Caco-2 (cell line): ENCODE results near the gene SORCS2. TPM values are rescaled to one million over a fixed set of nuclear protein-coding genes. Genes with fewer than 3 reads are reported as not detected.

ENCODE experiments used
- BruUV-seq: library from RNA; stranded (reverse); fragments of 400-500 nt; replicated peaks from 2 replicates; lab custom pipeline; 2021; lab: Mats Ljungman, UMichigan
- CTCF ChIA-PET: fragments of 300-600 bp; sonication (Branson Sonifier 250); formaldehyde crosslinking; loops from one replicate; lab custom pipeline; 2022; ENCODE audit warnings: antibody characterized with exemption; lab: Charles Lee
- POLR2A ChIA-PET: fragments of 300-600 bp; sonication (Branson Sonifier 250); formaldehyde crosslinking; loops from one replicate; lab custom pipeline; 2022; ENCODE audit warnings: antibody characterized with exemption; lab: Charles Lee
- DNase-seq, 2 experiments: peaks; one replicate each; pipeline versions ENCODE4 v3.0.0 to v3.0.0-alpha.2; 2020 to 2022
- H3K27me3 ChIP-seq: replicated peaks from 2 replicates; pipeline ENCODE4 v1.6.0; 2011; ENCODE audit warnings: low read length; ENCODE audit not compliant: control insufficient read depth, insufficient read depth
- H3K36me3 ChIP-seq: 2 replicates; pipeline ENCODE4 v1.5.1; 2011; ENCODE audit warnings: low read length; ENCODE audit not compliant: control insufficient read depth, insufficient read depth
- H3K4me1 ChIP-seq: fragments of 250-450 bp; sonication (Bioruptor Pico); 2 replicates; pipeline ENCODE4 v1.5.1; 2020; ENCODE audit warnings: mild to moderate bottlenecking
- H3K4me3 ChIP-seq: 2 replicates; pipeline ENCODE4 v1.5.1; 2011; ENCODE audit warnings: low read depth, mild to moderate bottlenecking, control low read depth, low read length
- H3K9me3 ChIP-seq: fragments of 250-450 bp; sonication (Bioruptor Pico); 2 replicates; pipeline ENCODE4 v1.5.1; 2020; ENCODE audit warnings: mild to moderate bottlenecking, moderate library complexity
- H3K27ac Mint-ChIP-seq: one replicate; pipeline ENCODE4 v1.8.0; 2022; ENCODE audit warnings: mixed read lengths; ENCODE audit not compliant: unreplicated experiment
- H3K27me3 Mint-ChIP-seq: one replicate; pipeline ENCODE4 v1.8.0; 2022; ENCODE audit warnings: mixed read lengths; ENCODE audit not compliant: insufficient read depth, unreplicated experiment
- H3K36me3 Mint-ChIP-seq: one replicate; pipeline ENCODE4 v1.8.0; 2022; ENCODE audit warnings: mild to moderate bottlenecking, mixed read lengths; ENCODE audit not compliant: insufficient read depth, unreplicated experiment
- H3K4me1 Mint-ChIP-seq: one replicate; pipeline ENCODE4 v1.8.0; 2022; ENCODE audit warnings: low read depth, mixed read lengths; ENCODE audit not compliant: unreplicated experiment
- H3K4me3 Mint-ChIP-seq: one replicate; pipeline ENCODE4 v1.8.0; 2022; ENCODE audit warnings: mild to moderate bottlenecking, moderate library complexity, mixed read lengths; ENCODE audit not compliant: unreplicated experiment
- H3K9me3 Mint-ChIP-seq: one replicate; pipeline ENCODE4 v1.8.0; 2022; ENCODE audit warnings: mixed read lengths; ENCODE audit not compliant: unreplicated experiment
- intact Hi-C: fragments of 100-400 bp; cut with micrococcal nuclease; formaldehyde crosslinking; loops from one replicate; pipeline ENCODE4 v1.10.0; 2022; ENCODE audit not compliant: unreplicated experiment
- total RNA-seq: library from RNA; stranded (reverse); gene quantifications from 2 replicates; pipeline ENCODE4 v1.2.3, GENCODE V29; 2022
- TF ChIP-seq, protein P1 (sequence below), 2 experiments: fragments of 200-600 bp in 1 of 2; IDR thresholded peaks; 1 replicate in 1 of 2; 2 replicates in 1 of 2; pipeline versions ENCODE4 v1.5.1 to v1.8.0; 2011 to 2022; ENCODE audit warnings: antibody characterized with exemption in 1 of 2, control low read depth in 1 of 2, inconsistent platforms in 1 of 2, low read depth in 1 of 2, low read length in 1 of 2, mild to moderate bottlenecking in 1 of 2, moderate library complexity in 1 of 2; ENCODE audit not compliant: insufficient read depth in 1 of 2, severe bottlenecking in 1 of 2, unreplicated experiment in 1 of 2

SORCS2 gene
- total RNA-seq, 1 experiment from 2014 or later, result 1.6 TPM

DNA sequence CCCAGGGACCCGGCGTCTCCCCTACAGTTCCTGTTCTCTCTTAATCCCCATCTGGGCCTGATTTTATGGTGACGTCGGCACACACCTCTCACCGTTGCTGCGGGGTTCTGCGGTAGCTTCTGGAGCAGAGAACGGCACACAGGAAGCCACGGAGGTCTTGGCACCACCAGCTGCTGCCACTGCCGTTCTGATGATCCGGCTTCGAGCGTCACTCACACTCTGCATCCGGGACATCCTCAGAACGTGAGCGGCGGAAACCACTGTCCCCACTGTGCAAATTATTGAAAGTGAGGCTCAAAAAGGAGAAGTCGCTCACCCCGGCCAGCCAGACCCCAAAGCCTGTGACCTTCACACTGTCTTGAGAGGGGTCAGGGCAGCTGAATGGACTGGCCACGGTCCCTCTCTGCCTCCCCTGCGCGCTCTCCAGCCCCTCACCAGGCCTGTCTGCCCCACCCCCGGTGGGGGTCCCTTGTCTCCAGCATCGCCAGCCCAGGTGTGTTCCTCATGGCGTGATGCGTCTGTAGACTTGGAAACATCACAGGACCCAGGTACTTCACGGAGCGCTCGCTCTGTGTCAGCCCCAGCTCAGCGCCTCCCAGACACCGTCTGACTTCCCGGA is 546.2 kb downstream of the SORCS2 start:
- Mint-ChIP-seq H3K27ac (no peak overlapping the region), H3K4me3 (no peak overlapping the region), H3K27me3 (no peaks in the 10 kb centered on the region), H3K36me3 (no peaks in the 10 kb centered on the region), H3K9me3 (no peaks in the 10 kb centered on the region), H3K4me1 (no peaks in the 10 kb centered on the region)
- intact Hi-C loops, result no loop called here
- TF ChIP-seq, protein P1, sequence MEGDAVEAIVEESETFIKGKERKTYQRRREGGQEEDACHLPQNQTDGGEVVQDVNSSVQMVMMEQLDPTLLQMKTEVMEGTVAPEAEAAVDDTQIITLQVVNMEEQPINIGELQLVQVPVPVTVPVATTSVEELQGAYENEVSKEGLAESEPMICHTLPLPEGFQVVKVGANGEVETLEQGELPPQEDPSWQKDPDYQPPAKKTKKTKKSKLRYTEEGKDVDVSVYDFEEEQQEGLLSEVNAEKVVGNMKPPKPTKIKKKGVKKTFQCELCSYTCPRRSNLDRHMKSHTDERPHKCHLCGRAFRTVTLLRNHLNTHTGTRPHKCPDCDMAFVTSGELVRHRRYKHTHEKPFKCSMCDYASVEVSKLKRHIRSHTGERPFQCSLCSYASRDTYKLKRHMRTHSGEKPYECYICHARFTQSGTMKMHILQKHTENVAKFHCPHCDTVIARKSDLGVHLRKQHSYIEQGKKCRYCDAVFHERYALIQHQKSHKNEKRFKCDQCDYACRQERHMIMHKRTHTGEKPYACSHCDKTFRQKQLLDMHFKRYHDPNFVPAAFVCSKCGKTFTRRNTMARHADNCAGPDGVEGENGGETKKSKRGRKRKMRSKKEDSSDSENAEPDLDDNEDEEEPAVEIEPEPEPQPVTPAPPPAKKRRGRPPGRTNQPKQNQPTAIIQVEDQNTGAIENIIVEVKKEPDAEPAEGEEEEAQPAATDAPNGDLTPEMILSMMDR (IDR thresholded peaks at IDR 0.05; ENCODE audit: insufficient read depth in 1 of 2, low read depth in 1 of 2, low read length in 1 of 2, severe bottlenecking in 1 of 2, unreplicated experiment in 1 of 2), result no peak
- H3K27me3 ChIP-seq, result no peaks in the 10 kb centered on the region
- no peaks in the 10 kb centered on the region for H3K36me3 ChIP-seq
- ChIA-PET POLR2A (no interaction called here), CTCF (no interaction called here)
- no TSS peak for BruUV-seq
- H3K4me3 ChIP-seq, result no peak overlapping the region
- no peak for DNase-seq
- no peaks in the 10 kb centered on the region for H3K9me3 ChIP-seq
- no peaks in the 10 kb centered on the region for H3K4me1 ChIP-seq

DNA sequence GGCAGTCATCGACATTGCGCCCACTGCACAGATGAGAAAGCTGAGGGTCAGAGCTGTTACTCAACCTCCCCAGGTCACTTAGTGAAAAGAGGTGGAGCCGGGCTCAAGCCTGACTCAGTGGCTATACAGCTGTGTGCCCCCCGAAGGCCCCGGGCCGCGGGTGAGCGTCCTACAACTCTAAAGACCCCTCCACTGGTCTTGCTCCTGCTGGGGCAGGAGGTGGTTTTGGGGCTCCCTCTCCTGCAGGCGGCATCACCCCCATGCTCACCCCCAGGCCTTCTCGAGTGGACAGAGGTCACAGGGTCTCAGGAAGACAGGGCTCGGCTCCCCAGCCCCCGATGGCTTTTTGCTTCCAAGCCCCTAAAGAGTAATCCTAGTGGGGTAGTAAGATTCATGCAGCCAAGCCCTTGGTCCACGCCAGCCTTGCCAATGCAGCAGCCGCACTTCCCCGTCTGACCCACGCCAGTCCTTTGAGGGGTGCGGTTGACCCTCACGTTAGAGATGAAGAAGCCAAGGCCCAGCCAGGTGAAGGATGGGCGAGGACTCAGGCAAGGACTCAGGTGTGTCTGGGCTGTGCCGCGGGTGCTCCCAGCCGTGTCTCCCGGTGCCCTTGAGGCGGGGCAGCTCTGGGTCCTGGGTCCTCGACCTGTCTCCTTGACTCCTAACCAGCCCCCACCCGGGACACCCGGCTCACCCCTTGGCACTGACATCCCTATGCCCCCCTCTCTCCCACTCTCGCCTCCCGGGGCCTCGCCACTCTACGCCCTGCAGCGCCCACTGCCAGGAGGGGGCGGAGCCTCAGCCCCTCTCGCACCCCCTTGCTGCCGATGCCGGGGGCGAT is 547.0 kb downstream of the SORCS2 start:
- Mint-ChIP-seq H3K27ac (no peak overlapping the region), H3K27me3 (no peaks in the 10 kb centered on the region), H3K36me3 (no peaks in the 10 kb centered on the region), H3K4me3 (no peak overlapping the region), H3K9me3 (no peaks in the 10 kb centered on the region), H3K4me1 (no peaks in the 10 kb centered on the region)
- no peak for DNase-seq
- BruUV-seq, result no TSS peak
- TF ChIP-seq, protein P1 (IDR thresholded peaks at IDR 0.05; ENCODE audit: insufficient read depth in 1 of 2, low read depth in 1 of 2, low read length in 1 of 2, severe bottlenecking in 1 of 2, unreplicated experiment in 1 of 2), result no peak
- Histone ChIP-seq H3K4me3 (no peak overlapping the region), H3K27me3 (no peaks in the 10 kb centered on the region), H3K4me1 (no peaks in the 10 kb centered on the region), H3K9me3 (no peaks in the 10 kb centered on the region), H3K36me3 (no peaks in the 10 kb centered on the region)
- POLR2A ChIA-PET, result no interaction called here
- CTCF ChIA-PET, result no interaction called here
- intact Hi-C loops, result no loop called here

DNA sequence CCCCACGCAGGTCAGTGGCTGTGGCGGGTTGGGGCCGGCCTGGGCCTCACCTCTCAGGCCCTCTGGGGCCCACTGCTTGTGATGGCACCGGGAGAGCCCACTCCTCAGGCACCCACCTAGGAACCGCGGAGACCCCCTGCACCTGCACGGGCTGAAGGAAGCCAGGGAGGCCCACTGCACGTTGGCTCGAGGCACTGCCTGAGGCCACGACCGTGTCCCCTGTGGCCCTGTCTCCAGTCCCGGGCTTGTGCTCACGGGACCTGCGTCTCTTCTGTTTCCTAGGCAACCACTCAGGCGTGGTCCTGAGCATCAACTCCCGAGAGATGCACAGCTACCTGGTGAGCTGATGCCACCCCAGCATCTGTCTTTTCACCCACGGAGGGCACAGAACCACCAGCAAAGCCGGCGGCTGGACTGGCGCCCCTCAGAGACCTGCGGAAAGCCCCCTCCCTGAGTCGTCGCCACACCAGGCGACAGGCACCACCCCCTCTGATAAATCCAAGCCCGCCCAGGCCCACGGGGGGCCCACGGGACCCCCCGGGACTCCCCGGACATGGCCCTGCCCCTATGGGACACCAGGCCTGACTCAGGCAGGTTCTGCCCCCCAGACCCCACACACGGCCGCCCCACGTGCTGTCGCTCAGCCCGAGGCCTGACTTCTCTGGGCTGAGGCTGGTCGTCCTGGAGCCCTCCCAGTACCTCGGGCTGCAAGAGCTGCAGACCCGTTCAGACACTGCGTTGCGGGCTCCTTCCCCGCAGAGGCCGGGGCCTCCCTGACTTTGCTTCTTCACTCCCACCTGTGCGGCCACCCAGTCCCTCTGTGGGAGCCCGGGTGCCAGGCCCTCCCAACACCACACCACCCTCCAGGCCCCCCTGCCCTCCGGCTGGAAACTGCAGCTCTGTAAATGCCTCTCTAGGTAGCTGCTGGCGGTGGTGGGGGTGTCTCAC is 547.9 kb downstream of the SORCS2 start:
- no peak for DNase-seq
- H3K27me3 ChIP-seq, result no peaks in the 10 kb centered on the region
- H3K9me3 ChIP-seq, result no peaks in the 10 kb centered on the region
- CTCF ChIA-PET, result no interaction called here
- no peaks in the 10 kb centered on the region for H3K36me3 ChIP-seq
- Mint-ChIP-seq H3K27me3 (no peaks in the 10 kb centered on the region), H3K27ac (no peak overlapping the region), H3K4me3 (no peak overlapping the region), H3K4me1 (no peaks in the 10 kb centered on the region), H3K9me3 (no peaks in the 10 kb centered on the region), H3K36me3 (peaks cover 2% of the 10 kb centered on the region)
- BruUV-seq, result no TSS peak
- POLR2A ChIA-PET, result no interaction called here
- TF ChIP-seq, protein P1 (IDR thresholded peaks at IDR 0.05; ENCODE audit: insufficient read depth in 1 of 2, low read depth in 1 of 2, low read length in 1 of 2, severe bottlenecking in 1 of 2, unreplicated experiment in 1 of 2), result no peak
- no peaks in the 10 kb centered on the region for H3K4me1 ChIP-seq
- H3K4me3 ChIP-seq, result no peak overlapping the region
- intact Hi-C loops, result no loop called here
